HG03565 (cell line): ENCODE measurements around the gene PAM.
A peak's percentile ranks its signal among the peaks of the same experiment; 100 is the strongest.
"Not testable (repeated sequence)": the region's sequence is repeated elsewhere in the genome, so short reads cannot be mapped to it uniquely, and the experiment has no call there.

Experiments used
- ATAC-seq: cut with Tn5 transposase; IDR thresholded peaks from one replicate; pipeline ENCODE4 v1.9.1; 2021; ENCODE audit warnings: mild to moderate bottlenecking, moderate library complexity; ENCODE audit not compliant: unreplicated experiment

Gene PAM

GRCh38 chr5:102981957-102982635 is 227.0 kb downstream of the PAM start:
- no peak for ATAC-seq

- no peak for ATAC-seq
Measured at GRCh38 chr5:102986074-102986473, 231.0 kb downstream of the PAM start.

- ATAC-seq, result no peak
Measured at GRCh38 chr5:102988459-102988858, 233.4 kb downstream of the PAM start.

- no peak for ATAC-seq
Measured at GRCh38 chr5:102991802-102992201, 236.7 kb downstream of the PAM start.

- ATAC-seq, result no peak
Measured at GRCh38 chr5:102996011-102996575, 241.0 kb downstream of the PAM start.

- no peak for ATAC-seq
Measured at GRCh38 chr5:102998224-102998623, 243.1 kb downstream of the PAM start.

- ATAC-seq, result no peak
Measured at GRCh38 chr5:102999191-102999590, 244.1 kb downstream of the PAM start.

GRCh38 chr5:102999621-103000020 is 244.5 kb downstream of the PAM start:
- not testable (repeated sequence) for ATAC-seq

GRCh38 chr5:103000089-103000488 is 245.0 kb downstream of the PAM start:
- ATAC-seq, result no peak

GRCh38 chr5:103003872-103004271 is 248.8 kb downstream of the PAM start:
- ATAC-seq, result no peak

- no peak for ATAC-seq
Measured at GRCh38 chr5:103005276-103005675, 250.2 kb downstream of the PAM start.

- ATAC-seq, result no peak
Measured at GRCh38 chr5:103006921-103007320, 251.8 kb downstream of the PAM start.

GRCh38 chr5:103010168-103010567 is 255.1 kb downstream of the PAM start:
- ATAC-seq, result no peak

- no peak for ATAC-seq
Measured at GRCh38 chr5:103013933-103014552, 258.9 kb downstream of the PAM start.

GRCh38 chr5:103014983-103015382 is 259.9 kb downstream of the PAM start:
- no peak for ATAC-seq

GRCh38 chr5:103016167-103016566 is 261.1 kb downstream of the PAM start:
- ATAC-seq, result no peak

- no peak for ATAC-seq
Measured at GRCh38 chr5:103019804-103020203, 264.7 kb downstream of the PAM start.

GRCh38 chr5:103021314-103021713 is 266.2 kb downstream of the PAM start:
- ATAC-seq, result peak; percentile 76

- ATAC-seq, result no peak
Measured at GRCh38 chr5:103027267-103027666, 272.2 kb downstream of the PAM start.

GRCh38 chr5:103031607-103032006 is 276.5 kb downstream of the PAM start:
- ATAC-seq, result no peak

GRCh38 chr5:103033696-103034095 is 278.6 kb downstream of the PAM start:
- ATAC-seq, result no peak

GRCh38 chr5:103034662-103035392 is 279.7 kb downstream of the PAM start:
- ATAC-seq, result no peak
